Germinal center (tissue), 1 donor: ENCODE data around the gene MTFR1L.

Experiments used
- DNase-seq: peaks from one replicate; pipeline ENCODE4 v3.0.0; 2012; ENCODE audit warnings: mixed read lengths, low spot score

The MTFR1L gene

DNA sequence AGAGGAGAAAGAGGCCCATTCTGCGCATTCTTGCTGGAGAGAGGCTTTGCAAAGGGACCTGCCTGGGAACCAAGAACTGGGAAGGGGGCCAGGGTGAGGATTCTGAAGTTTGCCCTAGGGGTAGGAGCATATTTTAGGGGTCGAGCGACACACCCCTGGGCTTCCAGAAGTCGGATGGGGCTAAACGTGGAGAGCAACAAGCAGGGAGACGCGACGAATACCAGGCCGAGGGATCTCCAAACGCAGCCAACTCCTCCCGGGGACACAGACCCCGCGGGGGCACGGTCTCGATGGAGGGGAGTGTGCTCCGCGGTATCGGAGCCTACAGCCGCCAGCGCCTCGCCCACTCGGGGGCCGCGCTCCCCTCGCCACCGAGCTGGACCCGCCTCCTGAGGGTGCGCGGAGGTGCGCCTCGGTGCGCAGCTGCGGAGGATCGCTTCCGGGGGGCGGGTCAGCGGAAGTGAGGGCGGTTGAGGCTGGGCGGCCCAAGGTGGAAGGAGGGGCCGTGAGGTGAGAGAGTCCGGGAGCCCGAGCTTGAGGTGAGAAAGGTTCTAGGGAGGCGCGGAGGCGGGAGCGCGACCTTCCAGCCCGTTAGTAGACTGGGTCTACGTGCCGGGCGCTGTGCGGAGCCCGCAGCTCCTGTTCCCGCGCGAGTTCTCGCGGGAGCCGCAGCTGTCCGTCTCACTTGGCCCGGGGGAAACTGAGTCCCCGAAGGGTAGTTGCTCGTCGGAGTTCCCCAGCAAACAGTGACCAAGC lies at the start of gene MTFR1L:
Gene MTFR1L (plus strand): TSS at position 464 of the 756 bp plus-strand sequence. CDS start 3,151 bp downstream, outside the sequence.
- peak; percentile 96 for DNase-seq

DNA sequence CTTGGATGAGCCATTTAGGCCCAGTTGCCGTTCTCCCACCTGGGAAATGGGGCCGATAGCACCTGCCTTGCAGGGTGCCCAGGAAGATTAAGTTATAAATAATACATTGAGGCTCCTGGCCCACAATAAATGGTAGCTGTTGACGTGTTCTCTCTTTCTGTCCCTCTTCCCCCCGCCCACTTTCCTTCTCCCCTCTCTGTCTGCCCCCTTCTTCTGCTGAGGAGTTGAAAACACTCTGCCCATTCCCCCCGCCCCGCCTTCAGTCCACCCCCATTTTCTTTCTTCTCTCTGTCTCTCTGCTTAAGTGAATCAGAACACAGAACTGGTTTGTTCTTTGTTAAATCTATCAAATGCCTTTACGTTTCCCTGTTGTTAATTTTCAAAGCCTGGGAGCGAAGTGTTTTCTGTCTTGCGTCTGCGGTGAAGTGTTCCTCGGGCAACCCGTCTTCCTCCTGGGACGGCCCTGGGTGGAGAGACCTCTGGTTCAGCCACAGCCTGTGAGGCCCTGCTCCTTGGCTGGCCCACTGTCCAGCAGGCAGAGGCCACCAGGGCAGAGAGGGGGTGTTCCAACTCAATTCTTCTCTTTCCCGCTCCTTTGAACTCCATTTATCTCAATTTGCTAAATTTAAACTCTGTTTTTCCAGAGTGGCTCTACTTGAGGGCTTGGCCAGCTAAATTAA lies 49.1 kb upstream of the MTFR1L start:
- DNase-seq: no peak

DNA sequence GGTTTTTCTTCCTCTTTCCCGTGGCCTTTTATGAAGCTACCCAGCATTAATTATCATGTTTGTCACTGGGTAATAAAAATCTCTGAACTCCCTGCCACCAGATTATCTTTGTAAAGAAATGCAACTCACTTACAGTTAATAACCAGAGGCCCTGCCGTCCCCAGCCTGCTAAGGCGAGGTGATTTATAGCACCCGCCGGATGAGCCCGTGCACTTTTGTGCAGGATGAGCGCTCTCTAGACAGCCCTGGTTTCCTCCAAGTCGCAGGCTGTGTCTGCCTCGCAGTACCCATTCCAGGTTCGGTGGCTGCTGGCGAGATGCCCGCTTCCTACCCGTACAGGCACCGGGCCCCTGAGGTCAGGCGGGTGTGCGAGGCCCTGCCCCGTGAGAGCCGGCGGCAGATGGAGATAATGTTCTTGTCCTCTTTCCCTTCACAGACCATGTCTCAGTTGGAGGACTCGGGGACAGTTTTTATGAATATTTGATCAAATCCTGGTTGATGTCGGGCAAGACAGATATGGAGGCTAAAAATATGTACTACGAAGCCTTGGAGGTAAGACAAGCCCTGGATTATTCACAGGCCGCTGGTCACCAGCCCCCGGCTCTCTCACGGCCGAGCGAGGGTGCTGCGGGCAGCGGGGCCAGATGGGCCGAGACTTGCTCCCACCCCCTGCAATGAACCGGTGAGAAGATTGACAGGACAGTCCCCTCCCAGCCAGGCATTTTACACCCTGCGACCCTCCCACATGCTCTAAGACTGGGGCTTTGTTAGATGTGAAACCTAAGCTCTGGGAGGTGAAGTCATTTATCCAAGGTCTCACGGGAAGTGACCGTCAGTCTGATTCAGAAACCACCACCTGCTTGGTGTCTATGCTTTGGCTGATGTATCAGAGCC lies 48.3 kb upstream of the MTFR1L start:
- DNase-seq: no peak

DNA sequence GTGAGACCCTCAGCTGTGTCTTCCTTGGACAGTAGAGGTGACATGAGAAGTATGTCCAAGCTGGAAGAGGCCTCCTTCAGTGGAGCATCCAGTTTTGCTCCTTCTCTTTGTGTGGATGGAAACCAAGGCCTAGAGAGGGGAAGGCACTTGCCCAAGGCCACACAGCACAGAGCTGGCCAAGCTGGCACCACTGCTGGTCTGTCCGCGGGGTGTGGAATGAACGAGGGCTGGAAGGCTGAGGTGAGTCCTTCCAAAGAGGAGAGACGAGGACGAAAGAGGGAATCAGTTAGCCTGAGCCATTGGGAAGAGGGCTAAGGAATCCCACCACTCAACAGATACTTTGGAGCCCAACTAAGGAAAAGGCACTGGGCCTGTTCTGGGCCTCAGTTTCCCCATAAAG lies 47.6 kb upstream of the MTFR1L start:
- no peak for DNase-seq

DNA sequence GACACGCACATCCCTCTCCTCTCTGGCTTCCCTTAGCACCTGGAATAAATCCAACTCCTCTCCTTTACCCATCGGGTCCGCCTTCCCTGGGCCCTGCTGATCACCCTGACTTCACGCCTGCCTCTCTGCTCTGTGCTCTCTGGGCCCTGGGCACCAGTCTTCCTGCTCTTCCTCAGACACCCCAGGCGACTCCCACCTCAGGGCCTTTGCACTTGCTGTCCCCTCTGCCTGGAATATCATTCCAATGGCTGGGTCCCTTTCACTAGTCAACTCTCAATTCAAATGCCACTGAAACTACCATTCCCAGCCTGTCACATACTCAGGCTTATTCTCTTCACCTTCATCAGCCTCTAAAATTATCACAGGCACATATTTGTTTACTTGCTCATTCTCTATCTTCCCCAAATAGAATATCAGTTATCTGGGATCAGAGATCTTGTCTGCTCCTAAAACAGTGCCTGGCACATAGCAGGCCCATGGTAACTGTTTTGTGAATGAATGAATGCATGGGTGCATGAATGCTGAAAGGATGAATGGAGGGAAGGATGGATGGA lies 47.0 kb upstream of the MTFR1L start:
- DNase-seq: no peak

DNA sequence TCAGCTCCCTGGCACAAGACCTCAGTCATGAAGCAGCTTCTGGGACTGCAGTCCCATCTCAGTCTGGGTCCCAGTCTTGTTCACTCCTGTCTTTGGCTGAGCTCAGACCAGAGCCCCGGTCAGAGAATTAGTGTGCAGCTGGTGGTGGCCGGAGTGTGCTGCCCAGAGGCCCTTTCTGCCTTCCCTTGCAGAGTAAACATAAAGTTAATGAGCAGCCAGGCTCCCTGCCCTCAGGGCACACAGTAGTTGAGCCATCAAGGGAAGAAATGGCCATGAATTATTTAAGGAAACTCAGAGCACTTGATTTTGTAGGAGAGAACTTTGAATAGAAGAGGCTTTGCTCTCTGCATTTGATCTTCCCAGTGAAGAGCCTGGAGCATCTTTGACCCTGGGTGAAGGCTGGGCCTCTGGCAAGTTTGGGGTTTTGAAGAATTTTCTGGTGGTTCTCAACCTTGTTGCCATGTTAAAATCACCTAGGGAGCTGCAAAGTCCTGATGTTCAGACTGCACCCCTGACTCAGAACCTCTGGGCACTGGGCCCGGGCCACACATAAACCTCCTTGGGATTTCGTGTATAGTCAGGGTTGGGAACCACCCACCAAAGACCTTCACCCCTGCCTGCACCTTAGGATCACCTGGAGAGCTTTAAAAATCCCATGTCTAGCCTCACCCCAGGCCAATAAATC lies 46.2 kb upstream of the MTFR1L start:
- DNase-seq: no peak

DNA sequence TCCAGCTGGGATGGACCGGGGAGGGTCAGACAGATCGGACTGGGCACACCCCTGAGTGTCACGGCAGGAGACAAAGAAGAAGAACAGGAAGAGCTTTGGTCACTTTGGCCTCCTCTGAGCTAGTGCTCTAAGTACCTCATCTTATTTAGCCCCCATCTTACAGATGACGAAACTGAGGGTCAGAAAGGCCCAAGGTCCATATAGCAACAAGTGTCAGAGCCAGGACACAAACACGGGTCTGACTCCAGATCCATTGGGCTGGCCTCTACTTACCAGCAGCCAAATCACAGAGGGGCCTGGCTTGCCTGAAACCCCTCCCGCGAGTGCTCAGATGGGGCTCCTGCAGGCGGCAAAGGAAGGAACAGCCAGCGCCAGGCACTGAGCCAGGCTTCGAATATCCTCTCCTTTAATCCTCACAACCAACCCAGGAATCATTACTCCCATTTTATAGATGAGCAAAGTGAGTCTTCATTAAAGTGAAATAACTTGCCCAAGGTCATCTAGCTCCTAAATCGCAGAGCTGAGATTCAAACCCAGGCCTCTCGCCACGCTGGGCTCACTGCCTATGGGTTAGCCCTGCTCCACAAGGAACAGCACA lies 45.4 kb upstream of the MTFR1L start:
- no peak for DNase-seq

DNA sequence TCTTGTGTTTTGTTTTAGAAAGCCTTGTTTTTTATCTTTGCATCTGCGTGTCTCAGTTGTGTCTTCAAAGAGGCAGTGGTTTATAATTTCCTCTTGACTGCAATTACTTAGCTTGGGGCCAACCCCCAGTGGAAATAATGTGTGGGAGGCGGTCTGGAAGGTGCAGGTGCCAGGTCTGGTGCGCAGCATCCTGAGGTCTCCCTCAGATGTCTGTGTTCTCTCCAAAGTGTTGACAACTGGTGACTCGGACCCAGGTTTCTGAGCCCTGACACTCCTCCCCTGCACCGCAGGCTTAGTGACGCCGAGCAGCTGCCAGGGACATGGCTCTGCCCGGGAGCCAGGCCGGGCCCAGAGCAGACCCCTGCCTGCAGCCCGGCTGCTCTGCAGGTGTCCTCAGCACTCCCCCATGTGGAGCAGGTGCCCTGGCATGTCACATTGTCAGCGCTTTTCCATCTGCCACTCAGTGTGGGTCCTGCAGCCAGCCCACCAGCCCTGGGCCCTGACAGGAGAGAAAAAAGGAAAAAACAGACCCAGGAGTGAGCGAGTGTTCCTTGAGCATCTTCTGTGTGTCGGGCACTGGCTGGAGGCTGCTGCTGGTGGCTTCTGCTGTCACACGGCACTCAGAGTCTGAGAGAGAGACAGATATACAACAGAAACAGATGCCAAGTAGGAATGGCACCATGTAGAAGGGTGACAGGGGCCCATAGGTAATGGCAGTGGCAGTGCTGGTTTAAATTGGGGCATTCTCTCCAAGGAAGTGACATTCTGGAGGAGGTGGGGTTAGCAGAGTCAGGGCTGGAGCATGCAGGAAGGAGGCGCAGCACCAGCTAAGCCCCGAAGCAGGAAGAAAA lies 44.6 kb upstream of the MTFR1L start:
- DNase-seq: peak; percentile 46

DNA sequence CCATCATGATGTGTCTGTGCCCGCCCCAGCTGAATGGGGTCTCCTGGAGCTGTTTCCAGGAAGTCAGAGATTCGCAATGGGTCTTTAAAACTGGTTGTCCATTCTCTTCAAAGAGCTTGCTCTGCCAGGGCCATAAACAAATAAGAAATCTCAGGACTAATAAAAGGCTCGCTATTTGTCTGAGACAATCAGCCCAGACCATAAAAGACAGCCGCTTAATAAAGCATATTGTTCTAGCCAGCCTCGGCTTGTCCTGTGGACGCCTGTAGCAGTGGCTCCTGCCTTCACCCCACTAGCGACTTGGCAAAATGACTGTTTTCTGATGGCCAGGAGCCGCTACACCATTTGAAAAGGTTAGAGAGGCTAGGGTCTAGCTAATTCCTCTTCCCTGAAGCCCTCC lies 40.4 kb upstream of the MTFR1L start:
- DNase-seq: no peak

DNA sequence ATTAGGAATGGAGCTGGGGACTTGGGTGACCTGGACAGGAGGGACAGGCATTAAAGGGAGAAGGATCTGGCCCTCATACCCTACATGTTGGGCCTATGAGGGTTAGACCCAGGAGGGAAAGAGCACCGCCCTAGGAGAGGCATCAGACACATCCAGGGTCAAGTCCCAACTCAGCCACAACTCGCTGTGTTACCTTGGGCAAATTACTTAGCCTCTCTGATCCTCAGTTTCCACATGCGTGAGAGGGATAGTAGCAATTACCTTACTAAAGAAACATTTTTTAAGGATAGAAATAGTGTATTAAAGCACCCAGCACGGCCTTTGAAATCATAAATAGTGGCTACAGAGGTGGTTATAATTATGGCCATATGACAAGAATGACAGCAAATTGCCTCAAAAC lies 39.9 kb upstream of the MTFR1L start:
- DNase-seq: no peak

DNA sequence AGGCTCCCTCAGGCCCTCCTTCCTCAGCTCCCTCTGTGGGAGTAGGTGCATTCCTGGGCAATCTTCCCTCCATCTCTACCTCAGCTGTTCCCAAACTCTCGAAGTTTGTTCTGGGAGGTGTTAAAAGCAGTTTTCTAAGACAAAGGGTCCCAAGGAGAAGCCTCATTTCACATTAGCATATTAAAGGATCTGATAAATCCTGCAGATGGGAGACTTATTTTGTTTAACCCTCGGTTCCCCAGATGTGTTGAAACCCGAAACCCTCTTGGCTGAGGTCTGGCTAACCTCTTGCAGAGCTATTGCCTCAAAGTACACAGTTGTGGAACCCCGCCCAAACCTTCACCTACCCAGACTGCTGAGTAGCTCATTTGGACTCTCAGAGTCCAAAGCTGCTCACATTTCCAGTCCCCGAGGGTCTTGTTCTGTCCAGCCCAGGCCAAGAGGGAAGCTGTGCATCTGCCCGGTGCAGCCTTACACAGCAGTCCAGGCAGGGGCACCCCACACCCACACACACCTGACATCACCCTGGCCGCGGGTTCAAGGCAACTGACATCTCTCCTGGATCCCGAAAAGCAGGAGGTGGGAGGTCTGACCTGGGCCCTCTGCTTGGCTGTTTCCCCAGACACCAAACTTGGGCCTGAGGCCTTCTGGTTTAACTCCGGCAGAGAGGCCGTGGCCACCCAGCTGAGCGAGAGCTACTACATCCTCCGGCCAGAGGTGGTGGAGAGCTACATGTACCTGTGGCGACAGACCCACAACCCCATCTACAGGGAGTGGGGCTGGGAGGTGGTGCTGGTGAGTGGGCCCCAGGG lies 39.2 kb upstream of the MTFR1L start:
- DNase-seq: no peak

DNA sequence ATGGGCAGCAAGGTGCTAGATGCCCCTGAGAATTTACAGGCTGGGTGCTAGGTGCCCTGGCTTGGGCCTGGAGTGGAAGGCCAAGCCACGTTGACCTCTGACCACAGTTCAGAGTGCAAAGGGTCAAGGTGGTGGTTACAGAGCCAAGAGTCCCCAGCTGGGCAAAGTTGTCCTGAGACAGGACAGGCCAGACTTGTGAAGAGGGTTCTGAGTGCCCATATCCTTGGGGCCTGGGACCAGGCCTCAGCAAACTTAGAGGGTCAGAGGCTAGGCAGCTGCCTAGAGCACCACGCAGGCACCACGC lies 38.7 kb upstream of the MTFR1L start:
- no peak for DNase-seq

DNA sequence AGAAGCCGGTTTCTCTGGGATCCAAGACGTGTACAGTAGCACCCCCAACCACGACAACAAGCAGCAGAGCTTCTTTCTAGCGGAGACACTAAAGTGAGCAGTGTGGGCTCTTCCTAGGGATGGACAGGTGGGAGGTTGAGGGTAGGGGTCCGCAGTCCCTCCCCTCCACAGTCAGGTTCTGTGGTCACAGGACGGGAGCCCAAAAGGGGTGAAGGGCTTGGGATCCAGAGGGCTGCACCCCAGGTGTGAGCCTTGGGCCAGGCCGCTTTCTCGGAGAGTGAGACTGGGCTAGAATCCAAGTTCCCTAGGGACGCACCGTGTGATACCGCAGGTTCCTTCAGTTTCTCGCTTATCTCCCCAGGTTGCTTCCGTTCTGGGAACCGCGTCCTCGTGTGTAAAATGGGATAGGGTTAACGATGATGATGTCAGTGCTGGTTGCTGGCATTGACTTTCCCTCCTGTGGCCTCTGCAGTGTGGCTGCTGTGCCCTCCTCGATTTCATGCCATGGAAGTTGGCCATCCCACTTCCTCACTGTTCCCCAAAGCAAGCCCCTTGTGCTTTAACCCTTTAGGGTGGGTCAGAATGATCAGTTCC lies 37.0 kb upstream of the MTFR1L start:
- no peak for DNase-seq

DNA sequence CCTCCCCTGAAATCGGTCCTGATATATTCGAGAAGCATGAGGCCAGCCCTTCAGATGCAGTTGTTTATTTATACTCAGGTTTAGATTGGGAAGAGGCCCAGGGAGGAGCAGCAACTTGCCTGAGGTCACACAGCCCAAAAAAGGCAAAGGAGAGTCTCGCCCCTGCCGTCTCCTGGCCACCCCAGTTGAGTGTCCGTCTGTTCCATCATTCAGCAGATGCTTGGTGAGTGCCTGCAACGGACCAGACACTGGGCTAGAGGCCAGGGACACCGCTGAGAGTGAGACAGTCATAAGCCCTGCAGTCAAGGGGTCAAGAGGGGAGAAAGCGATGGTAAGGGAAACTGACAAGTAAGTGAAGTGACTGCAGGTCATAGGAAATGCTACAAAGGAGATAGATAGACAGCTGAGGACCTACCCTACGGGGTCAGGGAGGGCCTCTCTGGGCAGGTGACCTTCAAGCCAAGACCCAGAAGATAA lies 35.1 kb upstream of the MTFR1L start:
- DNase-seq: no peak

DNA sequence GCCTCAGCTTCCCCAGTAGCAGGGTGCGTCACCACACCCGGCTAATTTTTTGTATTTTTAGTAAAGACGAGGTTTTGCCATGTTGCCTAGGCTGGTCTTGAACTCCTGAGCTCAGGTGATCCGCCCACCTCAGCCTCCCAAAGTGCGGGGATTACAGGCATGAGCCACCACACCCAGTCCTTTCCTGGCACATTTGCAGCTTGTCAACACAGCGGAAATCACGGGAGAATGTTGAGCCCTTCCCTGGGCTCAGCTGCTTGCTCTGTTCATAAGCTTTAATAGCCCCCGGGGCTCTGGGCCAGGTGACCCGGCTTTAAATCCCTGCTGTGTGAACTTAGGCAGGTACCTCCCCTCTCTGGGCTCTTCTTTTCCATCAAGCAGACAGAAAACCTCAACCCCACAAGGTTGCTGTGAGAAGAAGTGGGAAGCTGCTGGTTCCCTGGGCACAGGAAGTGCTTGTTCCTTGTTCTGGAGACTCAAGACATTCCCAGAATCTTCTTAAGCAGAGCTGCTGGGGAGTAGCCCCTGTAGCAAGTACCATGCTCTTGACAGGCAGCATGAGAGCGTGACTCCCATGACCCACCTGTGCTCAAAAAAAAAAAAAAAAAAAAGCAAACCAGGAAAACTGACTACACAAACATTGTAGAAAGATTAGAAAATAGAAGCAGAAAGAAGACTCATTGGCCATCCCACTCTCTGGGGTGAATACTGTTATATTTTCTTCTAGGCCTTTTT lies 34.3 kb upstream of the MTFR1L start:
- no peak for DNase-seq

DNA sequence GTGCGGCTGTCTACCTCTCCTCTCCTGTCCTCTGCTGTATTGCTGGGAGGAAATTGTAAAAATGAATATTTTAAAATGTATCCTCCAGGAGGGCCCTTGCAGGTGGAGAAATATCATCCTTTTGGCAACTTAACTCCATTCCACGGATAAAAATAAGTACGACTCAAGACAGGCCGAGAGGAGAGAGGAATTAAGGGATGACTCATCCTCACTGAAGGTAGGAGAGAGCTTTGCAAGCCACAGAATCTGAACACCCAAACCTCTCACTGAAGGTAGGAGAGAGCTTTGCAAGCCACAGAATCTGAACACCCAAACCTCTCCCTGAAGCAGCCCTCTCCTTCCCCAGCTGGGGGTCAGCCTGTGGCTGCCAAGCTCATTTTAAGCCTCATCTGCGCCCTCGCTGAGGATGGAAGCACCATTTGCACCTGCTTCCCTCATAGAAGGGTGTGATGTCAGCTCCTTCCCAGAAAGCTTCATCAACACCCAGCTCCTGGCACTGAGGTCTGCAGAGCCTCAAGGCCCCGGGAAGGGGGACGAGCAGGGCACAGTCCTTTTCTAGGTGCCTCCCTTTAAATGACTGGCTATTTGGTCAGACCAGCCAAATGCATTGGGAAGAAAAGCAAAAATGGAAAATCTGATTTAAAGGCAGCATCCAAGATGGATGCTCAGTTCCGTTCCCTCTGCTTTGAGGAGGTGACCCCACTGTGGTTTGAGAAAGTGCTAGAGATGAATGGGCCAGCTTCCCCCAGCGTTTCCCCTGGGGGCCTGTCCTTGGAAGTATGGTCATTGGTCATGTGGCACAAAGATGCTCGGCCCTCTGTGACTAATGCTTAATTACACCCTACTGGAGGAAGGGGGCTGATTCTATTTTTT lies 32.6 kb upstream of the MTFR1L start:
- DNase-seq: no peak

DNA sequence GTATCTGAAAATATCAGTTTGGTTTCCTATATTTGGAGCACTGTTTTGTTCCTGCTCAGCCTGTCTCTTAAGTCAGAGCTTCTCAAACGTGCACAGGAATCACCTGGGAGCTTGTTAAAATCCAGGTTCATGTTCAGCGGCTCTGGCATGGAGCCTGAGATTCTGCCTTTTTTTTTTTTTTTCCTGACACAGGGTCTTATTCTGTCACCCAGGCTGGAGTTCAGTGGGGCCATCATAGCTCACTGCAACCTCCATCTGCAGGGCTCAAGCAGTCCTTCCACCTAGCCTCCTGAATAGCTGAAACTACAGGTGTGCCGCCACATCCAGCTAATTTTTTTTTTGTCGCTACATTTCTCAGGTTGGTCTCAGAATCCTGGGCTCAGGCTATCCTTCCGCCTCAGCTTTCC lies 32.0 kb upstream of the MTFR1L start:
- no peak for DNase-seq

DNA sequence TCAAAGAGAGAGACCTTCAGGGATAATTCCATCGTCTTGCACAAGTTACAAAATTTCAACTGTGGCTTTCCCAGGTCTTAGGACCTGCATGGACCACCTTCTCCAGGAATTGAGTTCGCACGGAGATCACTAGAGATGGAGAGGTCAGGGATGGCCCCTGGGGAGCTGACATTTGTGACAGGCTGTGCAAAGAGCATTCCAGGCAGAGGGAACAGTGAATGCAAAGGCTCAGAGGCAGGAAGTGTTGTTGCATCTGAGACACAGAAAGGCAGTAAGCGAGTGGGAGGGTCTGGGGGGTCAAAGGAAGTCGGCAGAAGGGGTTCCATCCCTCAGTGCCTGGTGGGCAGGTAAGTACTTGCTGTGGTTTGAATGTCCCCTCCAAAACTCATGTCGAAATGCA lies 29.3 kb upstream of the MTFR1L start:
- no peak for DNase-seq
